Liver (tissue), 9 donors: ENCODE results near the gene TP73. TPM values are rescaled to one million over a fixed set of nuclear protein-coding genes. Genes with fewer than 3 reads are reported as not detected.

ENCODE experiments used
- DNase-seq: peaks from one replicate; pipeline ENCODE4 v3.0.0-alpha.2; 2017; ENCODE audit warnings: low spot score
- H3K27ac ChIP-seq, 2 donors: one replicate each; pipeline ENCODE4 v1.7.0; 2013; ENCODE audit warnings: inconsistent platforms in 2 of 2, low read length in 2 of 2, control low read depth in 1 of 2, low read depth in 1 of 2, mild to moderate bottlenecking in 1 of 2
- H3K27me3 ChIP-seq, 4 donors: one replicate each; pipeline versions ENCODE4 v1.6.1 to v1.7.0; 2013; ENCODE audit warnings: low read length in 3 of 4, inconsistent platforms in 1 of 4, mild to moderate bottlenecking in 1 of 4, moderate library complexity in 1 of 4; ENCODE audit not compliant: control insufficient read depth in 4 of 4, insufficient read depth in 4 of 4
- H3K36me3 ChIP-seq, 4 donors: one replicate each; pipeline versions ENCODE4 v1.6.1 to v1.7.0; 2013; ENCODE audit warnings: low read length in 3 of 4, mild to moderate bottlenecking in 3 of 4, low read depth in 1 of 4, moderate library complexity in 1 of 4; ENCODE audit not compliant: control insufficient read depth in 4 of 4, insufficient read depth in 3 of 4
- H3K4me1 ChIP-seq, 4 donors: one replicate each; pipeline versions ENCODE4 v1.6.1 to v1.7.0; 2013; ENCODE audit warnings: low read length in 3 of 4, mild to moderate bottlenecking in 3 of 4, moderate library complexity in 1 of 4; ENCODE audit not compliant: control insufficient read depth in 4 of 4, insufficient read depth in 4 of 4
- H3K4me3 ChIP-seq, 3 donors: one replicate each; pipeline versions ENCODE4 v1.6.1 to v1.7.0; 2013; ENCODE audit warnings: low read length in 3 of 3, control low read depth in 1 of 3, low read depth in 1 of 3, mild to moderate bottlenecking in 1 of 3
- H3K9ac ChIP-seq, 2 donors: one replicate each; pipeline ENCODE4 v1.7.0; 2013; ENCODE audit warnings: low read length in 2 of 2, mild to moderate bottlenecking in 2 of 2, moderate library complexity in 2 of 2, control low read depth in 1 of 2, low read depth in 1 of 2
- H3K9me3 ChIP-seq, 4 donors: one replicate each; pipeline versions ENCODE4 v1.6.1 to v1.7.0; 2013; ENCODE audit warnings: low read length in 3 of 4; ENCODE audit not compliant: control insufficient read depth in 4 of 4
- ATF3 ChIP-seq: IDR thresholded peaks from 2 replicates; pipeline ENCODE4 v1.6.1; 2016; ENCODE audit warnings: antibody characterized with exemption
- EGR1 ChIP-seq, 2 donors: IDR thresholded peaks; 2 replicates each; pipeline ENCODE4 v1.6.1; 2016 to 2018; ENCODE audit warnings: antibody characterized with exemption in 2 of 2, low read depth in 2 of 2
- FOXA1 ChIP-seq: IDR thresholded peaks from 2 replicates; pipeline ENCODE4 v1.6.1; 2016; ENCODE audit warnings: antibody characterized with exemption
- FOXA2 ChIP-seq: IDR thresholded peaks from 2 replicates; pipeline ENCODE4 v1.6.1; 2016; ENCODE audit warnings: antibody characterized with exemption
- GABPA ChIP-seq, 2 donors: IDR thresholded peaks in 1 of 2; conservative IDR thresholded peaks in 1 of 2; 2 replicates each; pipeline ENCODE4 v1.6.1; 2016; ENCODE audit warnings: antibody characterized with exemption in 2 of 2, mild to moderate bottlenecking in 1 of 2, moderate library complexity in 1 of 2
- HNF4A ChIP-seq, 2 donors: conservative IDR thresholded peaks; 2 replicates each; pipeline ENCODE4 v1.6.1; 2016; ENCODE audit warnings: antibody characterized with exemption in 2 of 2, mild to moderate bottlenecking in 2 of 2
- HNF4G ChIP-seq: IDR thresholded peaks from 2 replicates; pipeline ENCODE4 v1.6.1; 2016; ENCODE audit warnings: antibody characterized with exemption
- JUND ChIP-seq, 2 donors: IDR thresholded peaks; 2 replicates each; pipeline ENCODE4 v1.6.1; 2016; ENCODE audit warnings: antibody characterized with exemption in 2 of 2
- NR2F2 ChIP-seq: IDR thresholded peaks from 2 replicates; pipeline ENCODE4 v1.6.1; 2016; ENCODE audit warnings: antibody characterized with exemption
- RAD21 ChIP-seq, 2 donors: IDR thresholded peaks; 2 replicates each; pipeline ENCODE4 v1.6.1; 2016; ENCODE audit warnings: antibody characterized with exemption in 2 of 2, mild to moderate bottlenecking in 2 of 2
- RXRA ChIP-seq, 2 donors: IDR thresholded peaks; 2 replicates each; pipeline ENCODE4 v1.6.1; 2017 to 2018; ENCODE audit warnings: antibody characterized with exemption in 2 of 2, mild to moderate bottlenecking in 1 of 2
- SP1 ChIP-seq: IDR thresholded peaks from 2 replicates; pipeline ENCODE4 v1.6.1; 2018; ENCODE audit warnings: antibody characterized with exemption, mild to moderate bottlenecking
- TAF1 ChIP-seq: conservative IDR thresholded peaks from 2 replicates; pipeline ENCODE4 v1.6.1; 2016; ENCODE audit warnings: antibody characterized with exemption, mild to moderate bottlenecking
- YY1 ChIP-seq: IDR thresholded peaks from 2 replicates; pipeline ENCODE4 v1.6.1; 2016; ENCODE audit warnings: antibody characterized with exemption, mild to moderate bottlenecking
- ZBTB33 ChIP-seq: IDR thresholded peaks from 2 replicates; pipeline ENCODE4 v1.6.1; 2016; ENCODE audit warnings: antibody characterized with exemption
- WGBS: extraction: QIAGEN DNeasy Blood & Tissue Kit; methylation state at CpG from one replicate; pipeline ENCODE4 v1.1.7; 2013; 5-methylcytosine and 5-hydroxymethylcytosine counted together
- polyA plus RNA-seq, 2 donors: library from polyadenylated mRNA; stranded (reverse) in 1 of 2; unstranded in 1 of 2; fragments of 200-250 nt in 1 of 2; fragments of >200 nt in 1 of 2; fragmentation: Nextera tagmentation in 1 of 2; extraction: Ambion mirVana in 1 of 2; gene quantifications; one replicate each; pipeline versions ENCODE4 v1.2.1 to v1.2.3, GENCODE V29; 2013 to 2015
- total RNA-seq, 2 donors: library from RNA; depleted of rRNA; stranded (reverse); fragments of >200 nt; gene quantifications; one replicate each; pipeline ENCODE4 v1.2.3, GENCODE V29; 2014
- TF ChIP-seq, protein P1 (sequence below): fragments of 150-350 bp; IDR thresholded peaks from 2 replicates; pipeline ENCODE4 v1.5.1; 2017; ENCODE audit warnings: improper control_type of control experiment, low read depth, low read length; ENCODE audit not compliant: missing input control
- TF ChIP-seq, protein P2 (sequence below): IDR thresholded peaks from 2 replicates; pipeline ENCODE4 v1.6.1; 2016; ENCODE audit warnings: antibody characterized with exemption
- TF ChIP-seq, protein P3 (sequence below): IDR thresholded peaks from 2 replicates; pipeline ENCODE4 v1.6.1; 2016; ENCODE audit warnings: antibody characterized with exemption, mild to moderate bottlenecking
- donor health status: healthy.
- donor health status: healthy.
- donor health status: healthy.
- donor health status: healthy.
- donor health status: healthy.

The TP73 gene
- total and polyA plus RNA-seq, 4 donors = 0.08 to 0.29 (median 0.18) TPM

- Histone ChIP-seq H3K4me1 (peaks cover 5 to 22% (median 8%) of the 10 kb centered on the region in 4 donors), H3K9me3 (no peaks in the 10 kb centered on the region), H3K27ac (no peak overlapping the region), H3K9ac (no peak overlapping the region), H3K4me3 (no peak overlapping the region), H3K36me3 (no peaks in the 10 kb centered on the region), H3K27me3 (no peaks in the 10 kb centered on the region)
- WGBS = 86% methylated on average over 9 of the region's 9 CpGs
- TF ChIP-seq TAF1 = no peak
- TF ChIP-seq YY1 = no peak
- no peak for TF ChIP-seq JUND (IDR thresholded peaks at IDR 0.05)
- TF ChIP-seq, protein P1, sequence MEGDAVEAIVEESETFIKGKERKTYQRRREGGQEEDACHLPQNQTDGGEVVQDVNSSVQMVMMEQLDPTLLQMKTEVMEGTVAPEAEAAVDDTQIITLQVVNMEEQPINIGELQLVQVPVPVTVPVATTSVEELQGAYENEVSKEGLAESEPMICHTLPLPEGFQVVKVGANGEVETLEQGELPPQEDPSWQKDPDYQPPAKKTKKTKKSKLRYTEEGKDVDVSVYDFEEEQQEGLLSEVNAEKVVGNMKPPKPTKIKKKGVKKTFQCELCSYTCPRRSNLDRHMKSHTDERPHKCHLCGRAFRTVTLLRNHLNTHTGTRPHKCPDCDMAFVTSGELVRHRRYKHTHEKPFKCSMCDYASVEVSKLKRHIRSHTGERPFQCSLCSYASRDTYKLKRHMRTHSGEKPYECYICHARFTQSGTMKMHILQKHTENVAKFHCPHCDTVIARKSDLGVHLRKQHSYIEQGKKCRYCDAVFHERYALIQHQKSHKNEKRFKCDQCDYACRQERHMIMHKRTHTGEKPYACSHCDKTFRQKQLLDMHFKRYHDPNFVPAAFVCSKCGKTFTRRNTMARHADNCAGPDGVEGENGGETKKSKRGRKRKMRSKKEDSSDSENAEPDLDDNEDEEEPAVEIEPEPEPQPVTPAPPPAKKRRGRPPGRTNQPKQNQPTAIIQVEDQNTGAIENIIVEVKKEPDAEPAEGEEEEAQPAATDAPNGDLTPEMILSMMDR = no peak
- no peak for TF ChIP-seq FOXA2
- TF ChIP-seq, protein P2, sequence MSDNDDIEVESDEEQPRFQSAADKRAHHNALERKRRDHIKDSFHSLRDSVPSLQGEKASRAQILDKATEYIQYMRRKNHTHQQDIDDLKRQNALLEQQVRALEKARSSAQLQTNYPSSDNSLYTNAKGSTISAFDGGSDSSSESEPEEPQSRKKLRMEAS = no peak
- no peak for TF ChIP-seq RXRA (IDR thresholded peaks at IDR 0.05)
- TF ChIP-seq HNF4A (conservative IDR thresholded peaks at IDR 0.05) = no peak
- no peak for TF ChIP-seq HNF4G
- TF ChIP-seq, protein P3, sequence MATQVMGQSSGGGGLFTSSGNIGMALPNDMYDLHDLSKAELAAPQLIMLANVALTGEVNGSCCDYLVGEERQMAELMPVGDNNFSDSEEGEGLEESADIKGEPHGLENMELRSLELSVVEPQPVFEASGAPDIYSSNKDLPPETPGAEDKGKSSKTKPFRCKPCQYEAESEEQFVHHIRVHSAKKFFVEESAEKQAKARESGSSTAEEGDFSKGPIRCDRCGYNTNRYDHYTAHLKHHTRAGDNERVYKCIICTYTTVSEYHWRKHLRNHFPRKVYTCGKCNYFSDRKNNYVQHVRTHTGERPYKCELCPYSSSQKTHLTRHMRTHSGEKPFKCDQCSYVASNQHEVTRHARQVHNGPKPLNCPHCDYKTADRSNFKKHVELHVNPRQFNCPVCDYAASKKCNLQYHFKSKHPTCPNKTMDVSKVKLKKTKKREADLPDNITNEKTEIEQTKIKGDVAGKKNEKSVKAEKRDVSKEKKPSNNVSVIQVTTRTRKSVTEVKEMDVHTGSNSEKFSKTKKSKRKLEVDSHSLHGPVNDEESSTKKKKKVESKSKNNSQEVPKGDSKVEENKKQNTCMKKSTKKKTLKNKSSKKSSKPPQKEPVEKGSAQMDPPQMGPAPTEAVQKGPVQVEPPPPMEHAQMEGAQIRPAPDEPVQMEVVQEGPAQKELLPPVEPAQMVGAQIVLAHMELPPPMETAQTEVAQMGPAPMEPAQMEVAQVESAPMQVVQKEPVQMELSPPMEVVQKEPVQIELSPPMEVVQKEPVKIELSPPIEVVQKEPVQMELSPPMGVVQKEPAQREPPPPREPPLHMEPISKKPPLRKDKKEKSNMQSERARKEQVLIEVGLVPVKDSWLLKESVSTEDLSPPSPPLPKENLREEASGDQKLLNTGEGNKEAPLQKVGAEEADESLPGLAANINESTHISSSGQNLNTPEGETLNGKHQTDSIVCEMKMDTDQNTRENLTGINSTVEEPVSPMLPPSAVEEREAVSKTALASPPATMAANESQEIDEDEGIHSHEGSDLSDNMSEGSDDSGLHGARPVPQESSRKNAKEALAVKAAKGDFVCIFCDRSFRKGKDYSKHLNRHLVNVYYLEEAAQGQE = no peak
- no peak for TF ChIP-seq SP1
- TF ChIP-seq FOXA1 = no peak
- TF ChIP-seq GABPA (IDR thresholded peaks at IDR 0.05 in 1 of 2, conservative IDR thresholded peaks at IDR 0.05 in 1 of 2) = no peak
- TF ChIP-seq EGR1 (IDR thresholded peaks at IDR 0.05; ENCODE audit: low read depth in 2 of 2) = no peak
- TF ChIP-seq ZBTB33 = no peak
- TF ChIP-seq RAD21 (IDR thresholded peaks at IDR 0.05) = no peak
- TF ChIP-seq ATF3 = no peak
- no peak for TF ChIP-seq NR2F2
- no peak for DNase-seq
These were observed 17.7 kb downstream of the TP73 start for GRCh38 chr1:3669971-3670431.
